Measurements from ENCODE around the gene MRPL53.

The MRPL53 gene

GRCh38 chr2:74472086-74472944 is at the start of gene MRPL53:
Gene MRPL53, minus strand, starts transcription at chr2:74472680. Its CDS starts 20 bp downstream, at chr2:74472660.
- in situ Hi-C loops (cut with MboI; ENCODE audit: low sequenced_read_pairs), result no loop called here

GRCh38 chr2:74516650-74517049 is 44.2 kb upstream of the MRPL53 start:
- in situ Hi-C loops (cut with MboI; ENCODE audit: low sequenced_read_pairs), result no loop called here

GRCh38 chr2:74515981-74516633 is 43.6 kb upstream of the MRPL53 start:
- in situ Hi-C loops (cut with MboI; ENCODE audit: low sequenced_read_pairs), result no loop called here

- in situ Hi-C loops (cut with MboI; ENCODE audit: low sequenced_read_pairs), result no loop called here
Observed at GRCh38 chr2:74515271-74515980, 42.9 kb upstream of the MRPL53 start.

GRCh38 chr2:74514368-74515270 is 42.1 kb upstream of the MRPL53 start, which contains the start of gene TLX2:
Gene TLX2, plus strand, starts transcription at chr2:74514450. Its CDS starts 357 bp downstream, at chr2:74514807.
- in situ Hi-C loops (cut with MboI; ENCODE audit: low sequenced_read_pairs), result no loop called here

GRCh38 chr2:74513605-74514367 is 41.3 kb upstream of the MRPL53 start:
- in situ Hi-C loops (cut with MboI; ENCODE audit: low sequenced_read_pairs), result no loop called here

- in situ Hi-C loops (cut with MboI; ENCODE audit: low sequenced_read_pairs), result no loop called here
Observed at GRCh38 chr2:74512744-74513604, 40.5 kb upstream of the MRPL53 start.

GRCh38 chr2:74511104-74511989 is 38.9 kb upstream of the MRPL53 start:
- in situ Hi-C loops (cut with MboI; ENCODE audit: low sequenced_read_pairs), result no loop called here

- in situ Hi-C loops (cut with MboI; ENCODE audit: low sequenced_read_pairs), result no loop called here
Observed at GRCh38 chr2:74510272-74510671, 37.8 kb upstream of the MRPL53 start.

- in situ Hi-C loops (cut with MboI; ENCODE audit: low sequenced_read_pairs), result no loop called here
Observed at GRCh38 chr2:74507926-74508520, 35.5 kb upstream of the MRPL53 start.

GRCh38 chr2:74507145-74507925 is 34.9 kb upstream of the MRPL53 start, which contains the start of gene PCGF1:
Gene PCGF1, minus strand, starts transcription at chr2:74507695. Its CDS starts 27 bp downstream, at chr2:74507668.
- in situ Hi-C loops (cut with MboI; ENCODE audit: low sequenced_read_pairs), result no loop called here

GRCh38 chr2:74505448-74506246 is 33.2 kb upstream of the MRPL53 start:
- in situ Hi-C loops (cut with MboI; ENCODE audit: low sequenced_read_pairs), result no loop called here

- in situ Hi-C loops (cut with MboI; ENCODE audit: low sequenced_read_pairs), result no loop called here
Observed at GRCh38 chr2:74504591-74504990, 32.1 kb upstream of the MRPL53 start.

- in situ Hi-C loops (cut with MboI; ENCODE audit: low sequenced_read_pairs), result no loop called here
Observed at GRCh38 chr2:74503506-74504475, 31.3 kb upstream of the MRPL53 start.

Measured in HL-60/S4 treated with retinoic acid at 250 ng/mL for 4 days and 3 days (cell line).